ENCODE data around the gene RASGRP2. TPM values are rescaled to one million over a fixed set of nuclear protein-coding genes. Genes with fewer than 3 reads are reported as not detected.

RASGRP2 gene
- total and polyA plus RNA-seq, 2 donors (not counting 3 experiments of a cell fraction or from before 2014, with no cell fraction given) = 1.2 to 2.3 TPM

DNA sequence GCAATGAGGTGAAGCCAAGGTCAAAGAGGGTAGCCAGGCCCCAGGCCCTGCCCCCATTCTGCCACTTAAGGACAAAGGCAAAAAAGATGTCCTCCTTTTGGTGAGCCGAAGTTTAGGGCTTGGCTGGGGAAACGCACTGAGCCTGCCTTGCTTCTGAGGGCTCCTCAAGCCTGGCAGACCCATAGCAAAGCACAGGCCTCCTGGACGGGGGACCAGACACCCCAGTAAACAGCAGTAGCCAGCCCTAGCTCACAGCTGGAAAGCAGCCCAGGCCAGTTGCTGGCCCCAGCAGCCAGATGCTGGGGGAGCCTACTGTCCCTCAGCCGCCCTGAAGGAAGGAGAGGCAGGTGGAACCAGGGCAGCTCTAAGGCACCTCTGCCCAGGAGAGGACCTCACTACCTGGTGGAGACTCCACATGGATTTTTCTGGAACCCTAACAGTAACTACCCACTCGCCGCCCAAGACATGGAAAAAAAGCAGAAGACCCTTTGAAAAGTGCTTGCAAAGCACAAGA lies 19.6 kb upstream of the RASGRP2 start:
- peak overlapping the region; percentile 1 for H3K27ac ChIP-seq (ENCODE audit: insufficient read depth, low read depth, low read length)
- no peaks in the 10 kb centered on the region for H3K9me3 ChIP-seq (replicated peaks; ENCODE audit: control insufficient read depth, insufficient read depth, low read length)
- H2AFZ ChIP-seq (ENCODE audit: low read depth, low read length) = no peak overlapping the region
- FAIRE-seq = no peak
- TF ChIP-seq MYC (IDR thresholded peaks at IDR 0.05; ENCODE audit: low read depth, low read length) (no peak), POLR2AphosphoS5 (IDR thresholded peaks at IDR 0.05; ENCODE audit: insufficient read depth, low read depth, low read length) (peak; percentile 9), EZH2 (IDR thresholded peaks at IDR 0.05; ENCODE audit: borderline replicate concordance, low read depth, low read length, severe bottlenecking) (no peak)
- TF ChIP-seq, protein P1, sequence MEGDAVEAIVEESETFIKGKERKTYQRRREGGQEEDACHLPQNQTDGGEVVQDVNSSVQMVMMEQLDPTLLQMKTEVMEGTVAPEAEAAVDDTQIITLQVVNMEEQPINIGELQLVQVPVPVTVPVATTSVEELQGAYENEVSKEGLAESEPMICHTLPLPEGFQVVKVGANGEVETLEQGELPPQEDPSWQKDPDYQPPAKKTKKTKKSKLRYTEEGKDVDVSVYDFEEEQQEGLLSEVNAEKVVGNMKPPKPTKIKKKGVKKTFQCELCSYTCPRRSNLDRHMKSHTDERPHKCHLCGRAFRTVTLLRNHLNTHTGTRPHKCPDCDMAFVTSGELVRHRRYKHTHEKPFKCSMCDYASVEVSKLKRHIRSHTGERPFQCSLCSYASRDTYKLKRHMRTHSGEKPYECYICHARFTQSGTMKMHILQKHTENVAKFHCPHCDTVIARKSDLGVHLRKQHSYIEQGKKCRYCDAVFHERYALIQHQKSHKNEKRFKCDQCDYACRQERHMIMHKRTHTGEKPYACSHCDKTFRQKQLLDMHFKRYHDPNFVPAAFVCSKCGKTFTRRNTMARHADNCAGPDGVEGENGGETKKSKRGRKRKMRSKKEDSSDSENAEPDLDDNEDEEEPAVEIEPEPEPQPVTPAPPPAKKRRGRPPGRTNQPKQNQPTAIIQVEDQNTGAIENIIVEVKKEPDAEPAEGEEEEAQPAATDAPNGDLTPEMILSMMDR (IDR thresholded peaks at IDR 0.05; ENCODE audit: extremely low read depth in 1 of 2, insufficient read depth in 1 of 2, low read depth in 1 of 2, low read length in 2 of 2) = no peak
- H3K4me3 ChIP-seq (replicated peaks in 1 of 3; ENCODE audit: insufficient read depth in 1 of 3, low read depth in 1 of 3, low read length in 3 of 3) = no peak overlapping the region
- BruUV-seq (replicated peaks) = no TSS peak
- intact Hi-C loops (cut with micrococcal nuclease) = no loop called here
- H3K36me3 ChIP-seq (ENCODE audit: control insufficient read depth in 2 of 2, extremely low read depth in 1 of 2, insufficient read depth in 2 of 2, low read length in 2 of 2) = peaks cover 38 to 49% of the 10 kb centered on the region in 2 experiments
- no peak overlapping the region for H3K9ac ChIP-seq (replicated peaks; ENCODE audit: extremely low read depth, insufficient read depth, low read length)
- H3K9me1 ChIP-seq (replicated peaks; ENCODE audit: control insufficient read depth, extremely low read depth, insufficient read depth, low read length) = no peaks in the 10 kb centered on the region
- no peak overlapping the region for H3K4me2 ChIP-seq (ENCODE audit: insufficient read depth, low read length)
- peaks cover 3% of the 10 kb centered on the region for H4K20me1 ChIP-seq (replicated peaks; ENCODE audit: control insufficient read depth, extremely low read depth, insufficient read depth, low read length)
- H3K27me3 ChIP-seq (ENCODE audit: control insufficient read depth in 2 of 2, insufficient read depth in 2 of 2, low read length in 2 of 2) = no peaks in the 10 kb centered on the region
- ChIA-PET POLR2A (interaction anchor here (0.6 to 1.1 kb wide), 2 partner anchors 9 to 15 kb away, joined by 4 to 8 read pairs; partner anchors contain the start of gene SF1), CTCF (interaction anchor here (1.0 to 2.6 kb wide), 5 partner anchors 9 to 75 kb away, joined by 3 to 12 read pairs (median 6); partner anchors contain the start of gene SF1)
- dilution Hi-C loops (cut with MboI; ENCODE audit: extremely low pct_ligation_motif_present, low sequenced_read_pairs) = no loop called here
- peaks cover 20% of the 10 kb centered on the region for H3K4me1 ChIP-seq (ENCODE audit: control insufficient read depth, extremely low read depth, insufficient read depth, low read length)
- DNase-seq (ENCODE audit: low read depth, low spot score) = no peak
- peaks cover 23% of the 10 kb centered on the region for H3K79me2 ChIP-seq (ENCODE audit: control insufficient read depth, insufficient read depth, low read length)
